Gastroesophageal sphincter (tissue), 3 donors: ENCODE measurements around the gene HCN3.

Source experiments
- EP300 ChIP-seq: sonication (generic); formaldehyde crosslinking; IDR thresholded peaks from one replicate; pipeline ENCODE4 v1.6.1; 2017; ENCODE audit warnings: antibody characterized with exemption, mild to moderate bottlenecking
- POLR2A ChIP-seq, 2 donors: fragments of 450-650 bp; IDR thresholded peaks; one replicate each; pipeline ENCODE4 v1.6.1; 2017; ENCODE audit warnings: antibody characterized with exemption in 2 of 2, mild to moderate bottlenecking in 2 of 2, moderate library complexity in 1 of 2
- POLR2AphosphoS5 ChIP-seq: sonication (generic); formaldehyde crosslinking; IDR thresholded peaks from one replicate; pipeline ENCODE4 v1.6.1; 2017; ENCODE audit warnings: antibody characterized with exemption
- TF ChIP-seq, protein P1 (sequence below), 4 experiments: fragments of 200-600 bp in 2 of 4; fragments of 450-650 bp in 2 of 4; sonication (generic) in 1 of 4; IDR thresholded peaks; one replicate each; pipeline ENCODE4 v1.5.1; 2017 to 2019; ENCODE audit warnings: antibody characterized with exemption in 4 of 4, mild to moderate bottlenecking in 2 of 4, moderate library complexity in 2 of 4

DNA sequence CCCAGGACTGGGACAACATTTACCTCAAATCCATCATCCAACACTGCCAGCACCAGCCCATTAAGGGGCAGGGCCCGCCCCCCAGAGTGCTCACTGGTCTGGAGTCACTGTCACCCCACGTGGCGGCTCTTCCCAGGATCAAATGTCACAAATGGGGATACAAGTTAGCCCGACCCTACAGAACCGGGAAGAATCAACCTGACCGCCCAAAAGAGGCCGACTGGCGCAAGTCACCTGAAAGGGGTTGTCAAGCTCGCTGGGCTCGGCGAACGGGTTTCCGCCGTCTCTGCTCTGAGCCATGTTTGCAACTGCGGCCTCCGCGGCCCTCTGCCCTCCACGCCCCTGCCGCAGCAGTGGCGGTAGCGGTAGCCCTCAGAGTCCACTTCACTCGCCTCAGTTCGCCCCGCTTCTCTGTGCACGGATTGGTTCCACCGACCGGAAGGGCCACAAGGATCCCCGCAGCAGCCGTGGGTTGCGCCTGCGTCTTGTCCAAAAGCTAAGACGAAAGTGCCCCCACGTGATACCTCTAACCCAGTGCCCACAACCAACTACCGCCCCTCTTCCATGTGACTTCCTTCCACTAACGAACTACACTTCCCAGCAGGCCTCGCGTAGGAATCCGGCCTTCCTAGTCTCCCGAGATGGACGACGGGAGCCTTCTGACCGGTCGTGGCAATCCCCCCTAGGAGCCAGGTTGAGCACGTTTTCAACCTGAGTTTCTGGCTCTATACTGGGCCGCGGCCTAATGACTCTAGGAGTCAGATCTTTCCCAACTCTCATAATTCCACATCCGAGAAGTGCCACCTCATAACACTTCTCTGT is 15.2 kb upstream of the HCN3 start, which contains the start of gene SCAMP3:
- TF ChIP-seq, protein P1, sequence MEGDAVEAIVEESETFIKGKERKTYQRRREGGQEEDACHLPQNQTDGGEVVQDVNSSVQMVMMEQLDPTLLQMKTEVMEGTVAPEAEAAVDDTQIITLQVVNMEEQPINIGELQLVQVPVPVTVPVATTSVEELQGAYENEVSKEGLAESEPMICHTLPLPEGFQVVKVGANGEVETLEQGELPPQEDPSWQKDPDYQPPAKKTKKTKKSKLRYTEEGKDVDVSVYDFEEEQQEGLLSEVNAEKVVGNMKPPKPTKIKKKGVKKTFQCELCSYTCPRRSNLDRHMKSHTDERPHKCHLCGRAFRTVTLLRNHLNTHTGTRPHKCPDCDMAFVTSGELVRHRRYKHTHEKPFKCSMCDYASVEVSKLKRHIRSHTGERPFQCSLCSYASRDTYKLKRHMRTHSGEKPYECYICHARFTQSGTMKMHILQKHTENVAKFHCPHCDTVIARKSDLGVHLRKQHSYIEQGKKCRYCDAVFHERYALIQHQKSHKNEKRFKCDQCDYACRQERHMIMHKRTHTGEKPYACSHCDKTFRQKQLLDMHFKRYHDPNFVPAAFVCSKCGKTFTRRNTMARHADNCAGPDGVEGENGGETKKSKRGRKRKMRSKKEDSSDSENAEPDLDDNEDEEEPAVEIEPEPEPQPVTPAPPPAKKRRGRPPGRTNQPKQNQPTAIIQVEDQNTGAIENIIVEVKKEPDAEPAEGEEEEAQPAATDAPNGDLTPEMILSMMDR (IDR thresholded peaks at IDR 0.05): no peak
- TF ChIP-seq POLR2A (IDR thresholded peaks at IDR 0.05) (peak; percentile 69 to 70), POLR2AphosphoS5 (peak; percentile 86), EP300 (no peak)
